ENCODE data around the gene ZNF37A.
"Not testable (repeated sequence)": the region's sequence is repeated elsewhere in the genome, so short reads cannot be mapped to it uniquely, and the experiment has no call there.

Gene ZNF37A

GRCh38 chr10:38094158-38094926, at the start of gene ZNF37A:
Gene ZNF37A (plus strand): TSS chr10:38094337. CDS start chr10:38096618, 2,281 bp downstream.
- in situ Hi-C loops (cut with HindIII; ENCODE audit: low sequenced_read_pairs) = no loop called here
- TF ChIP-seq, protein P1, sequence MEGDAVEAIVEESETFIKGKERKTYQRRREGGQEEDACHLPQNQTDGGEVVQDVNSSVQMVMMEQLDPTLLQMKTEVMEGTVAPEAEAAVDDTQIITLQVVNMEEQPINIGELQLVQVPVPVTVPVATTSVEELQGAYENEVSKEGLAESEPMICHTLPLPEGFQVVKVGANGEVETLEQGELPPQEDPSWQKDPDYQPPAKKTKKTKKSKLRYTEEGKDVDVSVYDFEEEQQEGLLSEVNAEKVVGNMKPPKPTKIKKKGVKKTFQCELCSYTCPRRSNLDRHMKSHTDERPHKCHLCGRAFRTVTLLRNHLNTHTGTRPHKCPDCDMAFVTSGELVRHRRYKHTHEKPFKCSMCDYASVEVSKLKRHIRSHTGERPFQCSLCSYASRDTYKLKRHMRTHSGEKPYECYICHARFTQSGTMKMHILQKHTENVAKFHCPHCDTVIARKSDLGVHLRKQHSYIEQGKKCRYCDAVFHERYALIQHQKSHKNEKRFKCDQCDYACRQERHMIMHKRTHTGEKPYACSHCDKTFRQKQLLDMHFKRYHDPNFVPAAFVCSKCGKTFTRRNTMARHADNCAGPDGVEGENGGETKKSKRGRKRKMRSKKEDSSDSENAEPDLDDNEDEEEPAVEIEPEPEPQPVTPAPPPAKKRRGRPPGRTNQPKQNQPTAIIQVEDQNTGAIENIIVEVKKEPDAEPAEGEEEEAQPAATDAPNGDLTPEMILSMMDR (IDR thresholded peaks at IDR 0.05; ENCODE audit: low read depth, low read length, missing control alignments) = no peak
- peak; percentile 94 for DNase-seq (ENCODE audit: low read depth)
- peak within 1 kb of the TSS; percentile 79 for H3K4me3 ChIP-seq (ENCODE audit: low read depth, low read length)

GRCh38 chr10:38045129-38045528, 49.0 kb upstream of the ZNF37A start:
- H3K4me3 ChIP-seq (ENCODE audit: low read depth, low read length) = no peak overlapping the region
- DNase-seq (ENCODE audit: low read depth) = no peak
- in situ Hi-C loops (cut with HindIII; ENCODE audit: low sequenced_read_pairs) = no loop called here
- TF ChIP-seq, protein P1 (IDR thresholded peaks at IDR 0.05; ENCODE audit: low read depth, low read length, missing control alignments) = no peak

- no peak overlapping the region for H3K4me3 ChIP-seq (ENCODE audit: low read depth, low read length)
- DNase-seq (ENCODE audit: low read depth) = no peak
- TF ChIP-seq, protein P1 (IDR thresholded peaks at IDR 0.05; ENCODE audit: low read depth, low read length, missing control alignments) = no peak
- in situ Hi-C loops (cut with HindIII; ENCODE audit: low sequenced_read_pairs) = no loop called here
Measured at GRCh38 chr10:38047666-38048065, 46.5 kb upstream of the ZNF37A start.

DNA sequence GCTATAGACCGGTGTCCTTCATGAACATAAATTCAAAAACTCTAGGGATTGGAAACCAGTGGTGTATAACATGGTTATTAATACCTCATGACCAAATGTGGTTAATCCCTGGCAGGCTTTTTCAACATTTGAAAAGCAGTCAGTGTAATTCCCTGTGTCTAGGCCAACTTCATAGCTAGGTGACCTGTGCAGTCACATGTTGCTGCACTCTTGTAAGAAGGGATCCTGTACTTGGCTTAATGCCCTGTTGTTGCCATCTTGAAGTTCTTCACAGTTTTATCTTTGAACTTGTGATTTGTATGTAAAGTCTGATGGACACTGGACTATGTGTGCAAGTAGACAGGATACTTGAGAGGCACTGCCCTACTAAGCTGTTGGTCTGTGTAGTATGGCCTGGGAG, 43.9 kb upstream of the ZNF37A start:
- DNase-seq (ENCODE audit: low read depth) = no peak
- H3K4me3 ChIP-seq (ENCODE audit: low read depth, low read length) = no peak overlapping the region
- in situ Hi-C loops (cut with HindIII; ENCODE audit: low sequenced_read_pairs) = no loop called here
- TF ChIP-seq, protein P1 (IDR thresholded peaks at IDR 0.05; ENCODE audit: low read depth, low read length, missing control alignments) = no peak

DNA sequence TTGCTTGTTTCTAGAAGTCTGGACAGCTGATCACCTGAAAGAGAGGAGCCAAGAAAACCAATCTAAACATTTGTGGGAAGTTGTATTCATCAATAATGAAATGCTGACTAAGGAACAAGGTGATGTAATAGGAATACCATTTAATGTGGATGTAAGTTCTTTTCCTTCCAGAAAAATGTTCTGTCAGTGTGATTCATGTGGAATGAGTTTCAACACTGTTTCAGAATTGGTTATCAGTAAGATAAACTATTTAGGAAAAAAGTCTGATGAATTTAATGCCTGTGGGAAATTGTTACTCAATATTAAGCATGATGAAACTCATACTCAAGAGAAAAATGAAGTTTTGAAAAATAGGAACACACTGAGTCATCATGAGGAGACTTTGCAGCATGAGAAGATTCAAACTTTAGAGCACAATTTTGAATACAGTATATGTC, 39.8 kb upstream of the ZNF37A start:
- DNase-seq (ENCODE audit: low read depth) = peak; percentile 3
- TF ChIP-seq, protein P1 (IDR thresholded peaks at IDR 0.05; ENCODE audit: low read depth, low read length, missing control alignments) = no peak
- H3K4me3 ChIP-seq (ENCODE audit: low read depth, low read length) = no peak overlapping the region
- in situ Hi-C loops (cut with HindIII; ENCODE audit: low sequenced_read_pairs) = no loop called here

DNA sequence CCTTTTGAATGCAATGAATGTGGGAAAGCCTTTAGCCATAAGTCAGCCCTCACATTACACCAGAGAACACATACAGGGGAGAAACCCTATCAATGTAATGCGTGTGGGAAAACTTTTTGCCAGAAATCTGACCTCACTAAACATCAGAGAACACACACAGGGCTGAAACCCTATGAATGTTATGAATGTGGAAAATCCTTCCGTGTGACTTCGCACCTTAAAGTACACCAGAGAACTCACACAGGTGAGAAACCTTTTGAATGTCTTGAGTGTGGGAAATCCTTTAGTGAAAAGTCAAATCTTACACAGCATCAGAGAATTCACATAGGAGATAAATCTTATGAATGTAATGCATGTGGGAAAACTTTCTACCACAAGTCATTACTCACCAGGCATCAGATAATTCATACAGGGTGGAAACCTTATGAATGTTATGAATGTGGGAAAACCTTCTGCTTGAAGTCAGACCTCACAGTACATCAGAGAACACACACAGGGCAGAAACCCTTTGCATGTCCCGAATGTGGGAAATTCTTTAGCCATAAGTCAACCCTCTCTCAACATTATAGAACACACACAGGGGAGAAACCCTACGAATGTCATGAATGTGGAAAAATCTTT, 38.8 kb upstream of the ZNF37A start:
- H3K4me3 ChIP-seq (ENCODE audit: low read depth, low read length); in situ Hi-C loops (cut with HindIII; ENCODE audit: low sequenced_read_pairs); DNase-seq (ENCODE audit: low read depth): not testable (repeated sequence)

DNA sequence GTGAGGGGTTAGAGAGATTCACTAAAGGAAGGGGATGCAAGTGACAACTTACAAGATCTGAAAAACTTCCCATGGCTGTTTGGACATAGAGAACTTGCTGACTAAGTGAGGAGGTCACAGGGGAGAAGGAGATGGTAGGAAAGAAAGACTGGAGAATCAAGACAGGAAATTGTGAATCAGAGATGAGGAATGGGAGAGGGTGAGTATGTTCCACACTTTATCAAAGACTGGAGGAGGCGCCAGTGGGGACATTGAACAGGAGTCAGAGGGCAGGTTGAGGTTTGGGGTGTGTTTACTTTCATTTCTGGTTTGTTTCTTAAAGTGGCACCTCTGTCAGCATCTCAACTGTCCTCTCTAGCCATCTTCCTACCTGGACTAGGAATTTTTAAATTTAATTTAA, 24.5 kb upstream of the ZNF37A start:
- in situ Hi-C loops (cut with HindIII; ENCODE audit: low sequenced_read_pairs); H3K4me3 ChIP-seq (ENCODE audit: low read depth, low read length); DNase-seq (ENCODE audit: low read depth): not testable (repeated sequence)

All from astrocyte of the cerebellum (primary cell).